ENCODE data around the gene CNDP1.

GRCh38 chr18:74571895-74572680 lies 37.8 kb downstream of the CNDP1 start:
- no peak for TF ChIP-seq POLR2AphosphoS5 (IDR thresholded peaks at IDR 0.05; ENCODE audit: borderline replicate concordance, low read depth, low read length)
- TF ChIP-seq EZH2 (IDR thresholded peaks at IDR 0.05) = no peak

All from SK-N-MC (cell line).